ENCODE results near the gene LEKR1.
A peak's percentile ranks its signal among the peaks of the same experiment; 100 is the strongest.
"Not testable (repeated sequence)": the region's sequence is repeated elsewhere in the genome, so short reads cannot be mapped to it uniquely, and the experiment has no call there.

Gene LEKR1
- total RNA-seq: 0.78 to 2.6 reads per million in 2 experiments

DNA sequence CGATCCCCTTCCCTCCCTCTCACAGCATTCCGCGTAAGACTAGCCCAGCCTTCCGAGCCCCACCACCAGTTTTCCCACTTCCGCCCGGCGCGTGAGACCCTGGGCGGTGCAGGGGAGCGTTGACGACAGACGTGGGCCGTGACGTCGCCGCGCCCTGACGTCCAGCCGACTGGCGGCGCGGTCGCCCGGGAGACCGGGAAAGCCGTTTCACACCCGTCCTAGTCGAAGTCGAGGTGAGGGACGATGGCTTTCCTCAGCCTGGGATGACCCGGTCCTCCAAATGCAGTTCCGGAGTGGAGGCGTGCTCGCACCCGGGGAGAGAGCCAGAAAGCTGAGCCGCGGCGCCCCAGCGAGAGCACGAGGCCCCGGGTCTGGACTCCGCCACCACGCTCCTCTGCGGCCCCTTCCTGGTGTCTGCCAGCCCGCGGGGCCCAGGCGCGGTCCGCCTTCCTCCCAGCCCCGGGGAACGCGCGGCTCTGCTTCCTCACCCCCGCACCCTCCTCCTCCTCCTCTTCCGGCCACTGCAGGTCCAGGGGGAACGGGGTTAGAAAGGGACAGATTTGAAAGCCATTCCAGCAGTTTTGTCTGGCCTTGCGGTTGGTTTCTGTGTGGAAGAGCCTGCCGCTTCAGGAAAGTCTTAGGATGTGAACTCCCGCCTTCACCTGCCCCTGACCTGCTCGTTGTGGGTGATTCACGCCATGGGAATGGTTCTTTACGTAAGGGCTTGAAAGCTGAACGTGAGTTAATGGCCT, at the start of gene LEKR1:
Gene LEKR1 (plus strand): TSS at position 210 of the 752 bp plus-strand sequence. CDS start 2,977 bp downstream, outside the sequence.
- peak; percentile 45 for DNase-seq (ENCODE audit: low read depth)

DNA sequence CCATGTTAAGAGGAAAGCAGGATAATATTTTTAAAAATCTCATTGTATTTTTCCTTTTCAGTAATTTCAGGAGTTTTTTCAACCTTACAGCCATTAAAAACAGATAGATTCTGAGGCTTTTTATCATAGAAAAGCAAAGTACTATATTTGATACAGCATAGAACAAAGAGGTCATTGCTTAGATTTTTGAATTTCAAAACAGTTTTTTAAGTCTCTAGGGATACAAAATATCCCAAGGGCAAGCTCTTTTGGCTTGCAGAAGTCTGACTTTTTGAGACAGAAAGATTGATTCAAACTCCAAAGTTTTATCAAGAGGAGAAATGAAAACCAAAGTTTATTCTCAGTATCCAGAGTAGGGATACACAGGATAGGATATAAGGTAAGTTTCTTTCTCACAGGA, 49.3 kb upstream of the LEKR1 start:
- DNase-seq (ENCODE audit: low read depth): no peak

GRCh38 chr3:156781310-156782230, 44.6 kb upstream of the LEKR1 start:
- DNase-seq (ENCODE audit: low read depth): no peak

- no peak for DNase-seq (ENCODE audit: low read depth)
These were observed 43.8 kb upstream of the LEKR1 start for GRCh38 chr3:156782319-156782718.

- no peak for DNase-seq (ENCODE audit: low read depth)
These were observed 43.2 kb upstream of the LEKR1 start for GRCh38 chr3:156782921-156783320.

- no peak for DNase-seq (ENCODE audit: low read depth)
These were observed 39.2 kb upstream of the LEKR1 start for GRCh38 chr3:156787001-156787400.

DNA sequence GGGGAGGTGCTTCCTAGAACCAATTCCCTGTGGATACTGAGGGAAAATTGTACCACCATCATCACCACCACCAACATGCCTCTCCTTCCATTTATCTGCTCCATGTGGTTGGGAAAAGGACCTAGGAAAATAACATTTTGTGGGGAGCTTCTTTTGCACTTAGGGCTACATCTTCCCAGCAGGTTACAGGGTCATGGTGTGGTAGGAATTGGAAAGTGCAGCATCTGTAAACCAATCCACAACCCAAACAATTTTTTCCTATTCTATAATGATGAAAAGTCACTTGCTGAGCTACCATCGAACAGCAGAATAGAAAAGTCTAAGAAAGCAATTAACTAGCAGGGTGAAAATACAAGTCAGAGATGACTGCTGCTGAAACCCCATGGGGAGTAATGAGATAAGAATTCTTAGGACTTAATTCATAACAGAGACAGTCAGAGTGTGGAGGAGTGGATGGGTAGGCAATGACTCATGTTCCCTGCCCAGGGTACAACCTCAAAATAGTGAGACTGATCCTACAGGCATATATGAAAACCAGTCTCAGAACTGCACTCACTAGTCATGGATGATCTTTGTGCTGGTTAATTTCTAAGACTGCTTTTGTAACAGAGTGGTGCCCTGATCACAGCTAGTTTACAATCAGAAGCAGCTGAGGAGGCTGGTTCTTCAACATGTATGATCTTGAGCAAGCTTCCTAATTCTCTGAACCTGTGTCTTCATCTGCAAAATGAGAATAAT, 38.1 kb upstream of the LEKR1 start:
- no peak for DNase-seq (ENCODE audit: low read depth)

GRCh38 chr3:156788846-156789245, 37.3 kb upstream of the LEKR1 start:
- no peak for DNase-seq (ENCODE audit: low read depth)

GRCh38 chr3:156790156-156790555, 36.0 kb upstream of the LEKR1 start:
- no peak for DNase-seq (ENCODE audit: low read depth)

GRCh38 chr3:156792114-156792513, 34.0 kb upstream of the LEKR1 start:
- no peak for DNase-seq (ENCODE audit: low read depth)

- no peak for DNase-seq (ENCODE audit: low read depth)
These were observed 33.6 kb upstream of the LEKR1 start for GRCh38 chr3:156792536-156792935.

DNA sequence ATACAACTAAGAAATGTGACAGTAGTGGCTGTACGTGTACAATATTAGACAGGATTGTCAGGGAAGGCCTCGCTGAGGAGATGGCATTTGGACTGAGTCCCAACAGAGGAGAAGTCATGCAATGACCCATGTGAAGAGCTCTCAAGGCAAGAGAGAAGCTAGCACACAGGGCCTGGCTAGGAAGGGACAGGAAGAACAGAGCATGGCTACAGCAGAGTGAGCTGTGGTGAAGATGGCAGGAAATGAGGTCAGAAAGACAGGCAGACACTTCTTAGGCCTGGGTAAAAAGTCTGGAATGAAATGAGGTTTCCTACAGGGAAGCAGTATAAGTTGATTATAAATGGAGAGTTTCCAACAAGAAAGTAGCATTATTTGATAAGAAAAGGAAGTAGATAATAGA, 33.2 kb upstream of the LEKR1 start:
- DNase-seq (ENCODE audit: low read depth): no peak

GRCh38 chr3:156793400-156793799, 32.8 kb upstream of the LEKR1 start:
- no peak for DNase-seq (ENCODE audit: low read depth)

DNA sequence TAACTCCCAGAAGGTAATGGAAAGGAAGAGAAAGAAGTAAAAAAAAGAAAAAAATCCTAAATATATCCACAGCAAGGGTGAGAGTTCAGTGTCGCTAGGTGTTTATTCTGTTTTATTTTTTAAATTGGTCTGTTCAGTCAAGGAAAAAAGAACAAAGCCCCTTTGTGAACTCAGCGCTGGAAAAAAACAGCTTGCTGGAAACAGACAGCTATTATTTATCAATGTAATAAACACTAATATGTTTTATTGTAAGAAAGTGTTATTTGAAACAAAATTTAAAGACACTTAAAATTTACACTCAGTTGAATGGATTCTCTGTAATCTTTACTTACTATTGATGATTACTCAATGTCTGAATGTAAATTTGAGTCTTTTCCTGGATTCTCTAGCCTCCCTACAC, 32.3 kb upstream of the LEKR1 start:
- no peak for DNase-seq (ENCODE audit: low read depth)

DNA sequence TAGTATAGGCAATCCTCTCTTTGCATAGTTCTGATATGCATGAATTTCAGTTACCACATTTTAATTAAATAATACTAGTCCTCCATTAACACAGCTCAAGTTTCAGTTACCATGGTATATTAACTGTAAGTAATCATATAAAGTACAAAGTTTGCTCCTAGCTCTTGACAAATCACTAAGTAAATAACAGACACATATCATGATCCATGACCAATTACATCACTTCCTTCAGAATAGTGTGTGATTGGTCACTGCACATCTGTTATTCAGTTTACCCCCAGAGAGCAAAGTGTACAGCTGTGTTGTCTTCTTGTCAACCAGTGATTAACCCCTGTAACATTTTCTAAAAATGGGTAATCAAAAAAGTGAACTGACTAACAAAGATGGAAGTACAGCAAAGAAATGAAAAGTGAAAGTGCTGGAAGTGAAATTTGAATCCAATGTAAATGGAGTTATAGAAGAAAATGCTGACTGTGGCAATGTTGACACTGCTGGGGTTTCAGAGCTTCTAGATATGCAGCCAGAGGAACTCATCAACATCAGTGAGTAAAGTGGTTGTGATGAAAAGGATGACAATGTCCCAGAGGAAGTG, 30.2 kb upstream of the LEKR1 start:
- DNase-seq (ENCODE audit: low read depth): no peak

GRCh38 chr3:156797368-156797767, 28.8 kb upstream of the LEKR1 start:
- no peak for DNase-seq (ENCODE audit: low read depth)

DNA sequence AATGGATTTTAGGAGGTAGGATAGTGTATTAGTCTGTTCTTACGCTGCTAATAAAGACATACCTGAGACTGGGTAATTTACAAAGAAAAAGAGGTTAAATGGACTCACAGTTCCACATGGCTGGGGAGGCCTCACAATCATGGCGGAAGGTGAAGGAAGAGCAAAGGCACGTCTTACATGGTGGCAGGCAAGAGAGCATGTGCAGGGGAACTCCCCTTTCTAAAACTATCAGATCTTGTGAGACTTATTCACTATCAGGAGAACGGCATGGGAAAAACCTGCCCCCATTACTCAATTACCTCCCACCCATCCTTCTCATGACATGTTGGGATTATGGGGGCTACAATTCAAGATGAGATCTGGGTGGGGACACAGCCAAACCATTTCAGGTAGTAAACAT, 25.9 kb upstream of the LEKR1 start:
- DNase-seq (ENCODE audit: low read depth): not testable (repeated sequence)

DNA sequence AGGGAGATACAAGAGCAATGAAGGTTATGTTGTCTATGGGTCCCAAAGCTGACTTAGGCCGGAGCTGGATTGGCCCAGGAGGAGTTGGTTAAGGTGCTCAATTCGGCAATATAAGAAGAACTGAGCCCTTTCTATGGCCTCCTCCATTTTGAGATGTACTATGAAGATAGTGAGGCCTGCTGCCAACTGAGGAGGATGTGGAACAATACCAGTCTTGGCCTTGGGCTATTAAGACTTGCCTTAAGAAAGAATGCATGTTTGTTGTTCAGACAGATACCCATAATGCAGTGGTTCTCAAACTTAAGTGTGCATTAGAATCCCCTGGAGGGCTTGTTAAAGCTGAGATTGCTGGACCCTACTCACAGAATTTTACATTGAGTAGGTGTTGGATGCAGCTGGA, 24.4 kb upstream of the LEKR1 start:
- no peak for DNase-seq (ENCODE audit: low read depth)

GRCh38 chr3:156802821-156803606, 23.1 kb upstream of the LEKR1 start:
- DNase-seq (ENCODE audit: low read depth): no peak

DNA sequence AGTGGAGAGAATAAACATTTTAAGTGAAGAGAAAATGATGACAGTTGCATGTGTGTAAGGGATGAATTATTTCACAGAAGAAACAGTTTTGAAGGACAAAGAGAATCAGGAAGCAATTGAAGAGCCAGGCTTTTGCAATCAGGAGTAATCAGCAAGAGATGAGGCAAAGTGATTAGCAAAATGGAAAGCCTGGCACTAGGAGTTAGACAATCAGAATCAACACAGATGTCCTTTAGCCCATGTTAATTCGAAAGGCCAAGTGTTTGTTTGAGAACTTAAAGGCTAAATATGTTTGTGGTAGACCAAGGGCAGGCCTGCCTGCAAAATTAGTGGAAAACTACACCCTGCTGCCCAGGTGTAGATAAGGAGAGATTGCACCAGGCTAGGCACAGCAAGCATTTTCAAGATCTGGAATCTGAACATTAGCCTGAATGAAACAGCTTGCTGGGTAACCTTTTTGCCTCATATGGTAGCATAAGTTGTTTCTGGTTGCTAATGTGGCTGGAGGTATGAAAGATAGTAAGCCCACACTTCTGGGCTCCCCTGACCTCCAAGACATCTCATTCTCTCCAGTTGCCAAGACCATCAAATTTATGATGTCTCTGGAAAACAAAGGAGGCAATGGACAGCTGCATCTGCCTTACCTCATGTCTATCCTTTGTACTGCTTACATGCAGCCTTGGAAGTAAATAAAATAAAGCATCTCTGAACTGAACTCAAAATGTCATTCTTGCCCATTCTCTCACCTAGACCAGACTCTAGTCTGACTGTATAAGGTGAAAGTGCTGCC, 22.0 kb upstream of the LEKR1 start:
- no peak for DNase-seq (ENCODE audit: low read depth)
